Activated T-cell treated with anti-CD3 and anti-CD28 coated beads for 24 hours (primary cell): ENCODE data around the gene NBL1.

Experiments used
- DNase-seq: peaks from one replicate; pipeline ENCODE4 v3.0.0-alpha.2; 2020; ENCODE audit warnings: low read depth

Gene NBL1

GRCh38 chr1:19646377-19647319, 2.5 kb downstream of the NBL1 start:
- DNase-seq, result no peak

GRCh38 chr1:19647643-19648042, 3.5 kb downstream of the NBL1 start:
- DNase-seq, result no peak

DNA sequence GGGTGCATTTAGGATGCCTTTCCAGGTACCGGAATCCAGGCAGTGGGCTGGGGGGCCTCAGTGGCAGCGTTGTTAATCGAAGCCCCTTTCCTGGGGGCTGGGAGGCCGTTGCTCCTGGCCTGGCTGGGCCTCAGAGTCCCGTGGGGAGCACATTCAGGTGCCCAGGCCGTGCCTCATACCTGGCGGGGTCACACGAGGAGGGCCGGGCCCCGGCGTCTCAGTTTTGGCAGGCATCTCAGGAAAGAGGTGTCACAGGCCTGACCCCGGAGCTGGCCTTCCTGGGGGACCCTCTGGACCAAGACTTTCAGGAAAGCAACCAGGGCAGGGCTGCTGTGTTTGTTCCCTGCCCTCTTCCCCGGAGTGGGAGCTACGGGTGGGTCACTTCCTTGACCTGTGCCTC, 4.1 kb downstream of the NBL1 start:
- no peak for DNase-seq

GRCh38 chr1:19648689-19649088, 4.6 kb downstream of the NBL1 start:
- DNase-seq, result no peak

DNA sequence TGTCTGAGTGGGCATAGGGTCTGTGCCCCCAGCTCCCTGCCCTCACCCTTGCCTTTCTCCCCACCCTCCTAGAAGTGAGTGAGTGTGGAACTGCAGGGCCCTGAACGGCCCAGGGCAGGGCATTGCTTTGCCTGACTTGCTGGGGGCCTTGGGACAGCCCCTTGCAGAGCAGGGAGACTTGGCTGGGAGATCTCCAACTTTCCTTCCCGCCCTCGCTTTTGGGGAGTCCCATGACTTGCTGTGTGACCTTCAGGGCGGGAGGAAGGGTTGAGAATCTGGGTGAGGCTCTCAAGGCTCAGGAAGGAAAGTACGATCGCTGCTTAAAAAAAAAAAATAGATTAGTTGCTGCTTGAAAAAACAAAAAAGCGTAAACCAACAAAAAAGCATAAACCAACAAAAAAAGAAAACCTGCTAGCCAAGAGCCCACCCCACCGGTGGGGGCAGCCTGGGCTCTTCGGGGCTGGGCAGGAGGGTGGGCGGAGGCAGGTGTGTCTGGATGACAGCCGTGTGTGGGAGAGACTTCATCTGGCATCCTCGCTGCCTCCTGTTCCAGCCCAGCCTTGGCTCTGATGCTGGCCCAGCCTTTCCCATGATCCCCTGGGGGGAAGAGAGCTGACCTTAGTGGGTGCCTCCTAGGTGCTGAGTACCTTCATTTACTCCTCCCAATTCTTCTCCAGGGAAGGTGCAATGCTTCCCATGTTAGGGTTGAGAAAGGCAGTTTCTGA, 6.5 kb downstream of the NBL1 start:
- DNase-seq, result no peak

- no peak for DNase-seq
Observed at GRCh38 chr1:19651141-19651737, 7.1 kb downstream of the NBL1 start.

- DNase-seq, result no peak
Observed at GRCh38 chr1:19654386-19654785, 10.3 kb downstream of the NBL1 start.

DNA sequence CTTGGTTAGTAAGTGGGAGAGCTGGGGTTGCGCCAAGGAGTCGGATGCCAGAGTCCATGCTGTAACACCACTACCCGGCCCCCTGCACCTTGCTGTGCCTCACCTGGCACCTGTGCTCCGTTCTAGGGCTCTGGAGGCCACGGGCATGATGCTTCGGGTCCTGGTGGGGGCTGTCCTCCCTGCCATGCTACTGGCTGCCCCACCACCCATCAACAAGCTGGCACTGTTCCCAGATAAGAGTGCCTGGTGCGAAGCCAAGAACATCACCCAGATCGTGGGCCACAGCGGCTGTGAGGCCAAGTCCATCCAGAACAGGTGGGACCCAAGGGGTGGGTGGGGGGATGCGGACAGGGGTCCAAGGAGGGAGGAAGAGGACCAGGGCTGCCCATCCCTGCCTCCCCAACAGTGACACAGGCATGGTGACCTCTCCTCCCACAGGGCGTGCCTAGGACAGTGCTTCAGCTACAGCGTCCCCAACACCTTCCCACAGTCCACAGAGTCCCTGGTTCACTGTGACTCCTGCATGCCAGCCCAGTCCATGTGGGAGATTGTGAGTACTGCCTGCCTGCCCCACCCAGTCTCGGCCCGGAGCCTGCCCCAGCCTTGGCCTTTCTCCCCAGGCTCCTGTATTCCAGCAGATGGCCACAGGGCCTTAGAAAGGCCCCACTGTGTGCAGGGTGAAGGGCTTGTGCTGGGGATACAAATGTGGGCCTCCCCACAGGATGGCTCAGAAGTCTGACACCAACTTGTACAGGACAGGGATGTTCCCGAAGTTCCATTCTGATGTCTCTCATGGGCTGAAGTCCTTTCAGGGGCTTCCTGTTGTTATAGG, 11.0 kb downstream of the NBL1 start:
- no peak for DNase-seq

- DNase-seq, result no peak
Observed at GRCh38 chr1:19655718-19656080, 11.6 kb downstream of the NBL1 start.

- no peak for DNase-seq
Observed at GRCh38 chr1:19656134-19656779, 12.1 kb downstream of the NBL1 start.

- DNase-seq, result no peak
Observed at GRCh38 chr1:19656780-19657466, 12.8 kb downstream of the NBL1 start.

DNA sequence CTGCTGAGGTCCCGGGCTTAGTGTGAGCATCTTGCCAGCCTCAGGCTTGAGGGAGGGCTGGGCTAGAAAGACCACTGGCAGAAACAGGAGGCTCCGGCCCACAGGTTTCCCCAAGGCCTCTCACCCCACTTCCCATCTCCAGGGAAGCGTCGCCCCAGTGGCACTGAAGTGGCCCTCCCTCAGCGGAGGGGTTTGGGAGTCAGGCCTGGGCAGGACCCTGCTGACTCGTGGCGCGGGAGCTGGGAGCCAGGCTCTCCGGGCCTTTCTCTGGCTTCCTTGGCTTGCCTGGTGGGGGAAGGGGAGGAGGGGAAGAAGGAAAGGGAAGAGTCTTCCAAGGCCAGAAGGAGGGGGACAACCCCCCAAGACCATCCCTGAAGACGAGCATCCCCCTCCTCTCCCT, 13.4 kb downstream of the NBL1 start:
- DNase-seq, result no peak

- no peak for DNase-seq
Observed at GRCh38 chr1:19658186-19658585, 14.1 kb downstream of the NBL1 start.

DNA sequence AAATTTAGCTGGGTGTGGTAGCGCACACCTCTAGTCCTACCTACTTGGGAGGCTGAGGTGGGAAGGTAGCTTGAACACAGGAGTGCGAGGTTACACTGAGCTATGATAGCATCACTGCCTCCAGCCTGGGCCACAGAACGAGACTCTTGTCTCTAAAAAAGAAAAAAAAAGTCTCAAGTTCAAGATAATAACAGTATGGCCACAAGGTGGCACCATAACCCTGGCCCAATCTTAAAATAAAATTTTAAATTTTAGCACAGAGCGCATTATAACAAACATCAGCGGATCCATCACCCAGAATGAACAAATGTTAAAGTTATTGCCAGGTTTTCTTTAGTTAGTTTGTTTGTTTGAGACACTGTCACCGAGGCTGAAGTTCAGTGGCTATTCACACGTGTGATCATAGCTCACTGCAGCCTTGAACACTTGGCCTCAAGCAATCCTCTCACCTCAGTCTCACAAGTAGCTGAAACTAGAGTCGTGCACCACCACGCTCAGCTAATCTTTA, 17.7 kb downstream of the NBL1 start:
- no peak for DNase-seq

DNA sequence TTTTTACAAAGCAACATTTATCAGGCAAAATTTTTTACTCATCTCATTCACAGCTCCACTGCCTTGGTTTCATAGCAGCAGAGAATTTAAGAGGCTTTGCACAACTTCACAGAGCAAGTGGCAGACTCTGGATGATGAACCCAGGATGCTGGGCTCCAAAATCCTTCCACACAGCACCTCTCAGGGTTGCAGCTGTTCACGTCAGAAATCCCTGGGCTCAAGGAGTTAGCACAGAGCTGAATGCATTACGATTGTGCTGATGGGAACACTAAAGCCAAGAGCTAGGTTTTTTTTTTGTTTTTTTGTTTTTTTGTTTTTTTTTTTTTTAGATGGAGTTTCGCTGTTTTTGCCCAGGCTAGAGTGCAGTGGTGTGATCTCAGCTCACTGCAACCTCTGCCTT, 18.2 kb downstream of the NBL1 start:
- DNase-seq, result no peak

- no peak for DNase-seq
Observed at GRCh38 chr1:19664453-19665185, 20.5 kb downstream of the NBL1 start, which contains the start of gene HTR6. Gene HTR6 (plus strand): TSS chr1:19664875. CDS start chr1:19665754, 879 bp downstream.

- DNase-seq, result no peak
Observed at GRCh38 chr1:19665186-19665495, 21.0 kb downstream of the NBL1 start.

GRCh38 chr1:19665496-19666465, 21.7 kb downstream of the NBL1 start:
- DNase-seq, result no peak

DNA sequence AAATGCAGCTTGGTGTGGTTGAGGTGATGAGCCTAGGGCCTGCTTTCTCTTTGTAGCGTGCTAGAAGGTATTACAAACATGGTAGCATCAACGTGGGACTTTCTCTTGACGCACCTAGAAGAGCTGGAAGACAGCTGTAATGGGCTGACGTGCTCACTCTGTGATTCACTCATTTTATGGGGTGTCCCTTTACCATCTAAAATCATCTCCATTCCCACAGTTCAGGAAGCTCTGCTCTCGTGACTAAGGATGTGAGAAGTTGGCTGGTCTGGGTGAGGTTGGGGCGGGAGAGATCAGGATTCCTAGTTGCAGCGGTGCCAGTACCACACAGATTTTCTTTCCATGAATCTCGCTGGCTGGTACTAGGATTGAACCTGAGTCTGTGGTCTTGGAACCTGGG, 24.8 kb downstream of the NBL1 start:
- no peak for DNase-seq
